ENCODE results near the gene CAPN3.

Gene CAPN3

GRCh38 chr15:42356851-42357250 is 2.5 kb upstream of the CAPN3 start:
- DNase-seq (ENCODE audit: low read depth in 2 of 3, low spot score in 1 of 3): no peak

- DNase-seq (ENCODE audit: low read depth in 2 of 3, low spot score in 1 of 3): no peak
Measured at GRCh38 chr15:42358141-42358540, 1.2 kb upstream of the CAPN3 start.

GRCh38 chr15:42359985-42360384 is 684 bp downstream of the CAPN3 start:
- DNase-seq (ENCODE audit: low read depth in 2 of 3, low spot score in 1 of 3): no peak

- no peak for DNase-seq (ENCODE audit: low read depth in 2 of 3, low spot score in 1 of 3)
Measured at GRCh38 chr15:42360535-42361112, 1.3 kb downstream of the CAPN3 start.

DNA sequence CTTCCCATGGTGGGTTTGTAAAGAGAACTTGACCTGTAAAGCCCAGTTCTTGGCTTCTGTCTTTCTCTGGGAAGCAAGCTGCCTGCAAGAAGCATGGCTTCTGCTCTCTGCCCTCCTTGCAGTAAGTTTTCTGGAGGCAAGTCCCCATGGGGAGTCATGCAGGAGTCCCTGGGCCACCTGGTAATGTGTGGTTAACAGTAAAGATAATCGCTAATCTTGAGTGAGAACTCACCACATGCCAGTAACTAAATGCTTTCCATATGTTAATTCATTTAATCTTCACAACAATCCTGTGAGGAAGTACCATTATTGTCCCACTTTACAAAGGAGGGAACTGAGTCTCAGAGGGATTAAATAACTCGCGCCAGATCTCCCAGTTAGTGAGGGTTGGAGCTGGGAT is 4.2 kb downstream of the CAPN3 start:
- DNase-seq (ENCODE audit: low read depth in 2 of 3, low spot score in 1 of 3): no peak

DNA sequence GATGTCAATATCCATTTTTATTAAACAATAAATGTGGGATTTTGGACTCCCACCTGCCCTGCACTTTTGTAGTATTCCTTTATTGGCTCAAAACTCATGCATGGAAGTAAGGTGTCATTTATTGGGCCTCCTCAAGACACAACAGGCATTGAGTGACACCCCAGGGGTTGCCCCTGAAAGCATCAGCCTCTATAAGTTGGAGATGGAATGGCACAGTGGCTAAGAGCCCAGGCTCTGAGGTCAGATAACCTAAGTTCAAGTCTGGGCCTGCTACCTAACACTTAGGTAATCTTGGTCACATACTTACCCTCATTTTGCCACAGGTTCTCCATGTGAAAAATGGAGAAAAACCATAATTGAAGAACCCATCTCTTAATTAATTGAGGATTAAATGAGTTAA is 4.6 kb downstream of the CAPN3 start:
- DNase-seq (ENCODE audit: low read depth in 2 of 3, low spot score in 1 of 3): no peak

DNA sequence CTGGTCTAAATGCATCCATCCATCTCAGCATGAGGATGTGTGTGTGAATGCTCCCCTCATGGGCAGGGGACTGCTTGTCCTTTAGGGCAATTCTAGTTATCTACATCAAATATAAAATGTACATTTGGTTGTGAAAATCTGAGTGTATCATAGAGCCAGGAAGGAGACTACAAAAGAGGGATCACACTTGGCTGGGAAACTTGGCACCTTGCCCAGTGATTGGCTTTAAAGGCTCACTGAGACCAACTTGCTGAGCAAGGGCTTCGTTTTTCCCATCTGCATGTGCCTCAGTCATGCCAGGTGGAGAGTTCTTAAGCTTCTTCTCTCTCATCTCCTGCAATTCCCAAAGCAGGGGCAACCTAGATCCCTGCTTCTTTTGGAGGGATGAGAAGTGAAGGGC is 5.2 kb downstream of the CAPN3 start:
- DNase-seq (ENCODE audit: low read depth in 2 of 3, low spot score in 1 of 3): no peak

DNA sequence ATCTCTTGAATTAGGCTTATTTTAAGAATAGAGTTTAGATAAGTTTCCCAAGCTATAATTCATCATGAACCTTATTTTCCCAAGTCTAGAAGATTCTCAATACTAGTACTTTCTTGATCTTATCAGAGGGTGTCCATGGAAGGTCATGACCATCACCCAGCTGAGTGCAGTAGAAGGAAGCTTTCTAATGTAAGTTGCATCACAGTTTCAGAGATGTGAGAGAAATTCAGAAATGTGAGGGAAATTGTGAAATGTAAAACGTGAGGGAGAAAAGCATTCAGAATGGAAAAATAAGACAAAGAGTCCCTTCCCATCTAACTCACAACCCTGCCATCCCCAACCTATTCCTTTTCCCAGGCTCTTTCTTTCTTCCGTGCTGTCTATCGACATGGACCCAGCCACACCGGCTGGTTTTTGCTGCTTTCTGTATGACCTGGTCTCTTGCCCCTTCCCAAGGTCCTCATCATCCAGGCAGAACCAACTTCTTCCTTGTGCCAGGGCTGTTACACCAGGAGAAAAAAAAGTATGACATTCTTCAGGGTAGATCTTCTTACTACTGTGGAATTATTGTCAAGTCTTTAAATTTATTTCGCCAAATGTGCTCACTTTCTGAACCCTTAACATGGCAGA is 6.7 kb downstream of the CAPN3 start:
- DNase-seq (ENCODE audit: low read depth in 2 of 3, low spot score in 1 of 3): no peak

- DNase-seq (ENCODE audit: low read depth in 2 of 3, low spot score in 1 of 3): no peak
Measured at GRCh38 chr15:42367041-42367440, 7.7 kb downstream of the CAPN3 start.

DNA sequence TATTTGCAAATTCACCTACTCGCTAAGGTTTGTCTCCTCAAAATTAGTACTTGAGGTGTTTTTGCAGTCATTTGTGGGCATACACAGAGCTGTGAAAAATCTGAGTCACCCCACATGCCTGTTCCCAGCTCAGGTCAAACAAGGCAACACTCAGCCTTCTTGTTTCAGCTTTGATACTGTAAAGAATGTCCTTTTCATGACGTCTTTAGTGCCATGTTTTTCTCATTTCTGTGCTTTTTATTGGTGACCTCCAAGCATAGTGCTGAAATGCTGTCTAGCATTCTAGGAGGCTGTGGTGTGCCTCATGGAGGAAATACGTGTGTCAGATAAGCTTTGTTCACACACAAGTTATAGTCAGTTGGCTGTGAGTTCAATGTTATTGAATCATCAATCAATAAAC is 8.8 kb downstream of the CAPN3 start:
- no peak for DNase-seq (ENCODE audit: low read depth in 2 of 3, low spot score in 1 of 3)

- no peak for DNase-seq (ENCODE audit: low read depth in 2 of 3, low spot score in 1 of 3)
Measured at GRCh38 chr15:42371096-42371495, 11.8 kb downstream of the CAPN3 start.

- no peak for DNase-seq (ENCODE audit: low read depth in 2 of 3, low spot score in 1 of 3)
Measured at GRCh38 chr15:42373274-42373673, 14.0 kb downstream of the CAPN3 start.

DNA sequence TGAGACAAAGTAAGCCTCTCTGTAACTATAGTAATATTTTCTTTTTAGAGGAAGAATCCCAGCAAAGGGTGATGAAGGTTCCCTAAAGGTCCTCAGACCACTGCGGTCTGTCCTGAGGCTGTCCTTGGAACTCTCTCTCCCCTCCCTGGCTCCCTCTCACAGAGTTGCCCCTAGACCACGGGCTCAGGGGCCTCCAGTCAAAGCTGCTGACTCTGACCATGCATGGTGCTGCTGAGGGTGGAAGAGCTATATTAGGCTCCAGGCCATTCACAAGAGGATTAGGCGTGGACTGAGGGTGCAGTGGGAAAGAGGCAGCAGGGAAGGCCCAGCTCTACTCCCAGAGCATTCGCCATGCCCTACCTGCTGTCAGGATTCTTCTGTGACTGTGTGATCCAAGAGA is 14.6 kb downstream of the CAPN3 start:
- no peak for DNase-seq (ENCODE audit: low read depth in 2 of 3, low spot score in 1 of 3)

- DNase-seq (ENCODE audit: low read depth in 2 of 3, low spot score in 1 of 3): no peak
Measured at GRCh38 chr15:42374810-42375209, 15.5 kb downstream of the CAPN3 start.

DNA sequence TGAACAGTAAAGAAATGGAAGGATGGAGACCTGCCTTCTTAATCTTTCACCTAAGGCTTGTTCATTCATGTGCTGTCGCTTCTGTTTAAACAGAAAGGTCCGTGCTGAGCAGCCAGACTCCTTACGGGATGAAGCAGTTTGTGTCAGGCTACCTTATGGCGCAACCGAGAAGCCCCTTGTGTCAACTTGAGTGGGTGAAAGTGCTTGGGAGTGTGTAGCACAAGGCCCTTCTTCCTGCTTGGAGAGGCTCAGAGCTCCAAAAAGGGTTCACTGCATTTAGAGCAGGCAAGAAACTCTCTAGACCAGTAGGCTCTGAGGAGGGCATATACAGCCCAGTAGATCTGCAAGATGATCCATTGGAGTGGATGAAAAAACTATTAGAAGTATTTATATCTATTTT is 16.0 kb downstream of the CAPN3 start:
- no peak for DNase-seq (ENCODE audit: low read depth in 2 of 3, low spot score in 1 of 3)

- no peak for DNase-seq (ENCODE audit: low read depth in 2 of 3, low spot score in 1 of 3)
Measured at GRCh38 chr15:42375941-42376340, 16.6 kb downstream of the CAPN3 start.

GRCh38 chr15:42378011-42378410 is 18.7 kb downstream of the CAPN3 start:
- no peak for DNase-seq (ENCODE audit: low read depth in 2 of 3, low spot score in 1 of 3)

- DNase-seq (ENCODE audit: low read depth in 2 of 3, low spot score in 1 of 3): no peak
Measured at GRCh38 chr15:42384597-42384996, 25.3 kb downstream of the CAPN3 start.

GRCh38 chr15:42385206-42385979 is 26.1 kb downstream of the CAPN3 start:
- DNase-seq (ENCODE audit: low read depth in 2 of 3, low spot score in 1 of 3): peak in 2 of 3 donors; percentile 14 to 36

DNA sequence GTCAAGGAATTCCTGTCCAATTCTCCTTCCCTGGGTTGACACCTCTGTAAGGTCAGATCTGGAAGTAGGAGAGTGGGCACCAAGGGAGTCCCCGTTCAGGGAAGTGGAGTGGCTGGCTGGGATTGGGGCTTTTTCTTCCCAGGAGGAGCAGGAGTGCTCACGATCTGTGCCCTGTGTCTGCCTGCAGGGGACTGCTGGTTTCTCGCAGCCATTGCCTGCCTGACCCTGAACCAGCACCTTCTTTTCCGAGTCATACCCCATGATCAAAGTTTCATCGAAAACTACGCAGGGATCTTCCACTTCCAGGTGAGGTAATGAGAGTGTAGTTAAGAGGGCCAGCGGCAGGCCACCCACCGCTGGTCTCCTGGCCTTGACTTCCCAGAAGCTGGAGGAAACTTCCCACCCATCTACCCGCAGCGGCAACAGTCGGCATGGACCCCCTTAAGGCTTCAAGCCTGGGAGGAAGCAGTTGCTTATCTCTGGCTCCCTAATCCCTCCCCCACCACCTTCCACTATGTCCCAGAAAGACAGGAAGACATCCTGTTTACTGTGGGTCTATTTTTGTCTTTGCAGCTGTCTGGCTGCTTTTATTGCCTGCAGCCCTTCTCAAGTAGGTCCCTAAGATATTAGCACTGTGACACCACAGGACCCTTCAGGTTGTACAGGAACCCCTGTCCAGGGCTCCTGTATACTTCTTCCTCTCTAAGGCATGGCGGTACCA is 26.8 kb downstream of the CAPN3 start:
- DNase-seq (ENCODE audit: low read depth in 2 of 3, low spot score in 1 of 3): no peak

GRCh38 chr15:42387603-42388002 is 28.3 kb downstream of the CAPN3 start:
- no peak for DNase-seq (ENCODE audit: low read depth in 2 of 3, low spot score in 1 of 3)

All from stimulated activated CD4-positive, alpha-beta T cell treated with anti-CD3 and anti-CD28 coated beads, Interleukin-12 subunit alpha, Interleukin-12 subunit beta, amount 100 ng/mL, for 48 hours (primary cell).